GM23248 (cell line): ENCODE data around the gene HOXC6. TPM values are rescaled to one million over a fixed set of nuclear protein-coding genes. Genes with fewer than 3 reads are reported as not detected.

ENCODE experiments used
- DNase-seq: peaks from one replicate; pipeline ENCODE4 v3.0.0-alpha.2; 2015
- H2AFZ ChIP-seq: fragments of 200-600 bp; sonication (generic); 2 replicates; pipeline ENCODE4 v1.6.1; 2016; ENCODE audit warnings: antibody characterized with exemption
- H3F3A ChIP-seq: fragments of 200-600 bp; sonication (generic); 2 replicates; pipeline ENCODE4 v1.6.1; 2016; ENCODE audit warnings: mild to moderate bottlenecking, antibody characterized with exemption, mixed run types; ENCODE audit not compliant: insufficient read depth
- H3K27ac ChIP-seq: fragments of 200-600 bp; sonication (generic); 2 replicates; pipeline ENCODE4 v1.5.1; 2016; ENCODE audit warnings: mild to moderate bottlenecking
- H3K27me3 ChIP-seq: fragments of 200-600 bp; sonication (generic); replicated peaks from 2 replicates; pipeline ENCODE4 v1.6.1; 2016; ENCODE audit warnings: mild to moderate bottlenecking; ENCODE audit not compliant: insufficient read depth
- H3K36me3 ChIP-seq: fragments of 200-600 bp; sonication (generic); 2 replicates; pipeline ENCODE4 v1.6.1; 2016; ENCODE audit warnings: low read depth, mild to moderate bottlenecking
- H3K4me1 ChIP-seq: fragments of 200-600 bp; sonication (generic); 2 replicates; pipeline ENCODE4 v1.6.1; 2016; ENCODE audit warnings: mild to moderate bottlenecking; ENCODE audit not compliant: insufficient read depth
- H3K4me2 ChIP-seq: fragments of 200-600 bp; sonication (generic); one replicate; pipeline ENCODE4 v1.6.1; 2016; ENCODE audit warnings: mild to moderate bottlenecking; ENCODE audit not compliant: unreplicated experiment
- H3K4me3 ChIP-seq: fragments of 200-600 bp; sonication (generic); 2 replicates; pipeline ENCODE4 v1.5.1; 2016; ENCODE audit warnings: mild to moderate bottlenecking
- H3K79me2 ChIP-seq: fragments of 200-600 bp; sonication (generic); 2 replicates; pipeline ENCODE4 v1.6.1; 2016; ENCODE audit warnings: mild to moderate bottlenecking; ENCODE audit not compliant: insufficient read depth
- H3K9ac ChIP-seq: fragments of 200-600 bp; sonication (generic); 2 replicates; pipeline ENCODE4 v1.6.1; 2016; ENCODE audit warnings: mild to moderate bottlenecking
- H3K9me2 ChIP-seq: fragments of 200-600 bp; sonication (generic); 2 replicates; pipeline ENCODE4 v1.6.1; 2016; ENCODE audit warnings: mixed run types, mild to moderate bottlenecking, moderate library complexity; ENCODE audit not compliant: insufficient read depth
- H3K9me3 ChIP-seq: fragments of 200-600 bp; sonication (generic); one replicate; pipeline ENCODE4 v1.6.1; 2017; ENCODE audit warnings: low read depth
- H4K20me1 ChIP-seq: fragments of 200-600 bp; sonication (generic); 2 replicates; pipeline ENCODE4 v1.6.0; 2016; ENCODE audit not compliant: insufficient read depth
- EZH2 ChIP-seq: fragments of 200-600 bp; sonication (generic); IDR thresholded peaks from 2 replicates; pipeline ENCODE4 v1.6.1; 2018; ENCODE audit warnings: antibody characterized with exemption, mild to moderate bottlenecking; ENCODE audit not compliant: insufficient read depth, poor library complexity, severe bottlenecking
- EZH2phosphoT487 ChIP-seq: fragments of 200-600 bp; sonication (generic); IDR thresholded peaks from 2 replicates; pipeline ENCODE4 v1.6.1; 2018; ENCODE audit warnings: antibody characterized with exemption, moderate library complexity, mild to moderate bottlenecking, low read depth; ENCODE audit not compliant: insufficient read depth
- WGBS, 2 experiments: methylation state at CpG; one replicate each; pipeline ENCODE4 v1.1.6; 2015 to 2017; ENCODE audit warnings: low lambda C conversion rate in 2 of 2, low coverage in 1 of 2; ENCODE audit errors: missing lambda C conversion rate in 2 of 2; 5-methylcytosine and 5-hydroxymethylcytosine counted together
- in situ Hi-C: fragments of 300-500 bp; cut with MboI; formaldehyde crosslinking; loops from 2 replicates; pipeline ENCODE4 v1.15.0; 2020
- polyA plus RNA-seq: library from polyadenylated mRNA; unstranded; fragments of >200 nt; fragmentation: Nextera tagmentation; extraction: Ambion mirVana; gene quantifications from 2 replicates; pipeline ENCODE4 v1.2.1, GENCODE V29; 2016
- total RNA-seq: library from RNA; depleted of rRNA; stranded (reverse); fragments of >200 nt; shearing (Covaris generic); gene quantifications from 2 replicates; pipeline ENCODE4 v1.2.3, GENCODE V29; 2014

The HOXC6 gene
- total and polyA plus RNA-seq, 2 experiments from 2014 or later: 3.6 to 20.5 TPM

- peaks cover 21% of the 10 kb centered on the region for H3K4me1 ChIP-seq
- no peaks in the 10 kb centered on the region for H4K20me1 ChIP-seq
- no peak overlapping the region for H3K27ac ChIP-seq
- H3K36me3 ChIP-seq: no peaks in the 10 kb centered on the region
- H3K27me3 ChIP-seq: peaks cover 93% of the 10 kb centered on the region
- 7 to 10% methylated on average over 27 of the region's 27 CpGs for WGBS, 2 experiments
- no peaks in the 10 kb centered on the region for H3K9me2 ChIP-seq
- H3K4me3 ChIP-seq: no peak overlapping the region
- H3K9me3 ChIP-seq: no peaks in the 10 kb centered on the region
- H3K79me2 ChIP-seq: no peaks in the 10 kb centered on the region
- H3K4me2 ChIP-seq: peak overlapping the region; percentile 7
- DNase-seq: peak; percentile 56
- H2AFZ ChIP-seq: 0 out of 2 replicates have a peak overlapping the region, but pooled peaks have one; percentile 0
- TF ChIP-seq EZH2: peak; percentile 43
- 0 out of 2 replicates have a peak, but pooled peaks have one; percentile 58 for TF ChIP-seq EZH2phosphoT487
- H3F3A ChIP-seq: no peaks in the 10 kb centered on the region
- in situ Hi-C loops: no loop called here
- H3K9ac ChIP-seq: no peak overlapping the region
Measured at GRCh38 chr12:53990311-53991076, 37.7 kb upstream of the HOXC6 start.

GRCh38 chr12:53991077-53991460 lies 37.2 kb upstream of the HOXC6 start:
- H3F3A ChIP-seq: no peaks in the 10 kb centered on the region
- H3K79me2 ChIP-seq: no peaks in the 10 kb centered on the region
- peaks cover 15% of the 10 kb centered on the region for H3K4me1 ChIP-seq
- no peaks in the 10 kb centered on the region for H3K36me3 ChIP-seq
- peaks cover 87% of the 10 kb centered on the region for H3K27me3 ChIP-seq
- H4K20me1 ChIP-seq: no peaks in the 10 kb centered on the region
- H2AFZ ChIP-seq: 0 out of 2 replicates have a peak overlapping the region, but pooled peaks have one; percentile 0
- in situ Hi-C loops: no loop called here
- no peak for TF ChIP-seq EZH2
- TF ChIP-seq EZH2phosphoT487: no peak
- H3K9me2 ChIP-seq: no peaks in the 10 kb centered on the region
- no peak overlapping the region for H3K9ac ChIP-seq
- no peak overlapping the region for H3K27ac ChIP-seq
- WGBS, 2 experiments: 13 to 19% methylated on average over 8 of the region's 8 CpGs
- peak overlapping the region; percentile 7 for H3K4me2 ChIP-seq
- H3K9me3 ChIP-seq: no peaks in the 10 kb centered on the region
- H3K4me3 ChIP-seq: no peak overlapping the region
- peak; percentile 76 for DNase-seq

GRCh38 chr12:53992377-53992889 lies 35.8 kb upstream of the HOXC6 start:
- 57 to 64% methylated on average over 5 to 7 of the region's 7 CpGs for WGBS, 2 experiments
- no peaks in the 10 kb centered on the region for H3F3A ChIP-seq
- in situ Hi-C loops: no loop called here
- no peak overlapping the region for H3K4me3 ChIP-seq
- DNase-seq: no peak
- H3K9me3 ChIP-seq: no peaks in the 10 kb centered on the region
- no peaks in the 10 kb centered on the region for H3K79me2 ChIP-seq
- H3K27ac ChIP-seq: no peak overlapping the region
- peaks cover 73% of the 10 kb centered on the region for H3K27me3 ChIP-seq
- no peaks in the 10 kb centered on the region for H3K36me3 ChIP-seq
- H4K20me1 ChIP-seq: no peaks in the 10 kb centered on the region
- H3K9me2 ChIP-seq: no peaks in the 10 kb centered on the region
- TF ChIP-seq EZH2: no peak
- no peak for TF ChIP-seq EZH2phosphoT487
- H2AFZ ChIP-seq: no peak overlapping the region
- H3K4me1 ChIP-seq: peaks cover 9% of the 10 kb centered on the region
- no peak overlapping the region for H3K4me2 ChIP-seq
- no peak overlapping the region for H3K9ac ChIP-seq

GRCh38 chr12:53993162-53994008 lies 34.9 kb upstream of the HOXC6 start:
- H3K4me2 ChIP-seq: no peak overlapping the region
- no peaks in the 10 kb centered on the region for H3K36me3 ChIP-seq
- no peak overlapping the region for H3K27ac ChIP-seq
- H3K4me3 ChIP-seq: no peak overlapping the region
- peaks cover 64% of the 10 kb centered on the region for H3K27me3 ChIP-seq
- H4K20me1 ChIP-seq: no peaks in the 10 kb centered on the region
- H3F3A ChIP-seq: no peaks in the 10 kb centered on the region
- in situ Hi-C loops: no loop called here
- H2AFZ ChIP-seq: no peak overlapping the region
- H3K9me3 ChIP-seq: no peaks in the 10 kb centered on the region
- whole genome bisulfite sequencing, 2 experiments: 55 to 64% methylated on average over 18 of the region's 18 CpGs
- TF ChIP-seq EZH2: no peak
- no peak for TF ChIP-seq EZH2phosphoT487
- H3K79me2 ChIP-seq: no peaks in the 10 kb centered on the region
- no peak overlapping the region for H3K9ac ChIP-seq
- DNase-seq: no peak
- H3K4me1 ChIP-seq: peaks cover 9% of the 10 kb centered on the region
- H3K9me2 ChIP-seq: no peaks in the 10 kb centered on the region
